Measurements from ENCODE around the gene ETFB. TPM values are rescaled to one million over a fixed set of nuclear protein-coding genes. Genes with fewer than 3 reads are reported as not detected.

ETFB gene
- total RNA-seq, 1 donor, result 84.3 TPM

GRCh38 chr19:51380379-51380778 lies 14.2 kb upstream of the ETFB start:
- H3K27me3 ChIP-seq (ENCODE audit: insufficient read depth, low read length), result no peaks in the 10 kb centered on the region
- no peaks in the 10 kb centered on the region for H3K36me3 ChIP-seq (ENCODE audit: insufficient read depth, low read length)
- H2AFZ ChIP-seq (ENCODE audit: low read length), result no peak overlapping the region
- no peak overlapping the region for H3K4me2 ChIP-seq (ENCODE audit: insufficient read depth, low read length)
- DNase-seq (ENCODE audit: insufficient read length, low spot score, missing footprints), result no peak
- H3K27ac ChIP-seq (ENCODE audit: low read depth, low read length), result no peak overlapping the region
- no peaks in the 10 kb centered on the region for H3K79me2 ChIP-seq (ENCODE audit: insufficient read depth, low read length)
- no peaks in the 10 kb centered on the region for H4K20me1 ChIP-seq (ENCODE audit: insufficient read depth, low read length)
- H3K4me3 ChIP-seq (ENCODE audit: insufficient read depth, low read length), result no peak overlapping the region
- H3K4me1 ChIP-seq (ENCODE audit: insufficient read depth, low read length), result no peaks in the 10 kb centered on the region
- TF ChIP-seq CTCF (IDR thresholded peaks at IDR 0.05; ENCODE audit: extremely low read depth, low read depth, low read length), result no peak
- H3K9me3 ChIP-seq (ENCODE audit: low read depth, low read length), result no peaks in the 10 kb centered on the region

GRCh38 chr19:51377422-51377821 lies 11.2 kb upstream of the ETFB start:
- TF ChIP-seq CTCF (IDR thresholded peaks at IDR 0.05; ENCODE audit: extremely low read depth, low read depth, low read length), result no peak
- no peak for DNase-seq (ENCODE audit: insufficient read length, low spot score, missing footprints)
- Histone ChIP-seq H3K4me3 (ENCODE audit: insufficient read depth, low read length) (no peak overlapping the region), H3K79me2 (ENCODE audit: insufficient read depth, low read length) (no peaks in the 10 kb centered on the region), H2AFZ (ENCODE audit: low read length) (no peak overlapping the region), H3K36me3 (ENCODE audit: insufficient read depth, low read length) (no peaks in the 10 kb centered on the region), H3K27me3 (ENCODE audit: insufficient read depth, low read length) (no peaks in the 10 kb centered on the region), H4K20me1 (ENCODE audit: insufficient read depth, low read length) (no peaks in the 10 kb centered on the region), H3K27ac (ENCODE audit: low read depth, low read length) (no peak overlapping the region), H3K9me3 (ENCODE audit: low read depth, low read length) (no peaks in the 10 kb centered on the region), H3K4me1 (ENCODE audit: insufficient read depth, low read length) (no peaks in the 10 kb centered on the region), H3K4me2 (ENCODE audit: insufficient read depth, low read length) (no peak overlapping the region)

- Histone ChIP-seq H3K4me3 (ENCODE audit: insufficient read depth, low read length) (no peak overlapping the region), H3K4me2 (ENCODE audit: insufficient read depth, low read length) (no peak overlapping the region), H3K79me2 (ENCODE audit: insufficient read depth, low read length) (no peaks in the 10 kb centered on the region), H3K36me3 (ENCODE audit: insufficient read depth, low read length) (no peaks in the 10 kb centered on the region), H3K27me3 (ENCODE audit: insufficient read depth, low read length) (no peaks in the 10 kb centered on the region), H3K27ac (ENCODE audit: low read depth, low read length) (no peak overlapping the region), H4K20me1 (ENCODE audit: insufficient read depth, low read length) (no peaks in the 10 kb centered on the region), H2AFZ (ENCODE audit: low read length) (no peak overlapping the region), H3K9me3 (ENCODE audit: low read depth, low read length) (no peaks in the 10 kb centered on the region), H3K4me1 (ENCODE audit: insufficient read depth, low read length) (no peaks in the 10 kb centered on the region)
- DNase-seq (ENCODE audit: insufficient read length, low spot score, missing footprints), result no peak
- no peak for TF ChIP-seq CTCF (IDR thresholded peaks at IDR 0.05; ENCODE audit: extremely low read depth, low read depth, low read length)
Measured at GRCh38 chr19:51375504-51376221, 9.5 kb upstream of the ETFB start.

- H3K36me3 ChIP-seq (ENCODE audit: insufficient read depth, low read length), result no peaks in the 10 kb centered on the region
- no peak within 1 kb of the TSS for H2AFZ ChIP-seq (ENCODE audit: low read length)
Measured at GRCh38 chr19:51372649-51373504, 6.7 kb upstream of the ETFB start, which contains the start of gene NKG7. Gene NKG7 (minus strand): TSS chr19:51372654. CDS start chr19:51372535, 119 bp downstream.

More at GRCh38 chr19:51372649-51373504, 6.7 kb upstream of the ETFB start, which contains the start of gene NKG7:
- H3K79me2 ChIP-seq (ENCODE audit: insufficient read depth, low read length), result no peaks in the 10 kb centered on the region
- no peaks in the 10 kb centered on the region for H3K27me3 ChIP-seq (ENCODE audit: insufficient read depth, low read length)
- TF ChIP-seq CTCF (IDR thresholded peaks at IDR 0.05; ENCODE audit: extremely low read depth, low read depth, low read length), result no peak
- H3K4me3 ChIP-seq (ENCODE audit: insufficient read depth, low read length), result no peak within 1 kb of the TSS
- H3K4me2 ChIP-seq (ENCODE audit: insufficient read depth, low read length), result no peak within 1 kb of the TSS
- DNase-seq (ENCODE audit: insufficient read length, low spot score, missing footprints), result no peak
- H3K27ac ChIP-seq (ENCODE audit: low read depth, low read length), result no peak within 1 kb of the TSS
- no peaks in the 10 kb centered on the region for H4K20me1 ChIP-seq (ENCODE audit: insufficient read depth, low read length)
- peaks cover 4% of the 10 kb centered on the region for H3K4me1 ChIP-seq (ENCODE audit: insufficient read depth, low read length)
- no peaks in the 10 kb centered on the region for H3K9me3 ChIP-seq (ENCODE audit: low read depth, low read length)
